HG02943 (cell line): ENCODE data around the gene RGS5.

Experiments
- ATAC-seq: cut with Tn5 transposase; IDR thresholded peaks from one replicate; pipeline ENCODE4 v1.9.1; 2021; ENCODE audit warnings: mild to moderate bottlenecking, low read depth, moderate library complexity; ENCODE audit not compliant: unreplicated experiment

The RGS5 gene

DNA sequence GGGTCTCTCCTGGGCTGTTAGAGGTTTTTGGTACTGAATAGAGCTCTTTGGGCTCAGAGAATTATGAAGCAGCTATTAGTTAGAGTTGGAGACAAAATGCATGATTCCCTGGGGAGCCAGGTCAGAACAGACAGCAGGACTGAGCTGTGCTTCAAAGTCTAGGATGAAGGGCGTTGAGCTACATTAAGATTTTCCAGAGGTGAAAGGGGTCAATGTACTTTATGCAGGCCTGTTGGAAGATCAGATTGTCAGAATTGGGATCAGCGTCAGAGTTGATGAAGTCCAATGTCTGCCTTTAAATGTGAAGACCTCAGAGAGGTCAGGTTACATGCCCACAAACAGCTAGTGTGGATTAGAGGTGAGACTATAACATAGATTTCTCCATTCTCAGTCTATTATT is 53.8 kb downstream of the RGS5 start:
- ATAC-seq = no peak

DNA sequence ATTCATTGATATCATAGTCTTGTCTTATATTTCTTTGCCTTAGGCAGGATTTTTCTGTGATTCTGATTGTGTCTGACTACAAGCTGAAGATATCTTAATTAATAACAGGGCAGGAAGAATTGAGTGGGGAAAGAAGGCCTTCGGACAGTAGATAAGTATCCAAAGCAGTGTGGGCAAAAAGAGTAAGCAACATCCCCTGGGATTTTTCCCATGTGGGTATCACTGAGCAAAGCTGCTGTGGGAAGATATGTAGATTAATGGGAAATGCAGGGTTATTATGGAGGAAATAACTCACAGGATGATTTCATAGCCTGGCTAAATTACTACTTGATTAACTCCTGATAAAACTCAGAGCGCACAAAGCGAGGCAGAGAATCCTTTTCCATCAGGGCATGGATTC is 55.7 kb downstream of the RGS5 start:
- no peak for ATAC-seq

DNA sequence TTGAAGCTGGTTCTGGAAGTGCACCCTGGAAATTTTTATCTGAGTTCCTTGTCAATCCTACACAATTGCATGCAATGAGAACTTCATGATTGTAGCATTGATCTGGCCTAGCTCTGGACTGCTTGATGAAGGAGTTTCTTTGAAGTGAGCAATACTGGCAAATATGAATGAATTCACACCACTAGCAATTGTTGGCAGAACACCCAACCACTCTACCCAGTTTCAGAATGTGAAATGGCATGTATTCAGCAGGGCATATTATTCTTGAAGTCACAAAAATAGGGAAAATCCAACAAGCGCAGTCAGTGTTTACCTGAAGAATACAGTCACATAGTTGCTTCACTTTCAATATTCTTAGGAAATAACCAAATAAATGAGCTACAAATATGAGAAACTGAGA is 57.3 kb downstream of the RGS5 start:
- ATAC-seq = no peak

DNA sequence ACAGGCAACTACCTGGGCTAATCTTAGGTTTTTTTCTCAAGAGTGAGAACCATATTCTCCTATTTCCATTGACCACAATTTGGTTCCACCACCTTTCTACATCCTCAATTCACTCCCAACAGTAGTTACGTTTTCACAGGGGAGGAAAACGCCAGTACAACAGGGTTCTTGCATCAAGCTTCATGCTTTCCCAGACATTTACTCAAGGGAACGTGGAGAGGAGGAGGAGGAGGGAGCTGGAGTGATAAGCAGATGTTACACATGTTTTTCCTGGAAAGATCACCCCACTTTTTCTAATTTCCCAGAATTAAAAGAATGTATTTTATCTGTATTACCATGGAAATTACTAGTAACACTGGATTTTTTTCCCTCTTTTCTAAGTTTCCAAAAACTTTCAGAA is 58.3 kb downstream of the RGS5 start:
- ATAC-seq = no peak

DNA sequence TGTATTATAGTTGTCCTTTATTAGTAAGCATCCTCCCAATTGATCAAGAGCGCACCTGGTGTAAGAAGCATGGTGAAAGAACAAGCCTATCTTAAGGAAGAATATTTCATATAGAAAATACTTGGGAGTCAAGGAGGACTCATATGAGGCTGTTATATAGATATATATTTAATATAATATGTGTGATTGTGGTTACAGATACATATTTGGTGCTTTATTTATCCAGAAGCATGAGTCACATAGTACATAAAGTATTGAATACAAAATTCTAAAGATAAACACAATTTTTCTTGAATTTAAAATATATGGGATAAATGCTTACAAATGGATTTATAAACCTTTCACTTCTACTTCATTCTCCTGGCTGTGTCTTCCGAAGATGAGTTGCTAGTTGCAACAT is 60.6 kb downstream of the RGS5 start:
- no peak for ATAC-seq

DNA sequence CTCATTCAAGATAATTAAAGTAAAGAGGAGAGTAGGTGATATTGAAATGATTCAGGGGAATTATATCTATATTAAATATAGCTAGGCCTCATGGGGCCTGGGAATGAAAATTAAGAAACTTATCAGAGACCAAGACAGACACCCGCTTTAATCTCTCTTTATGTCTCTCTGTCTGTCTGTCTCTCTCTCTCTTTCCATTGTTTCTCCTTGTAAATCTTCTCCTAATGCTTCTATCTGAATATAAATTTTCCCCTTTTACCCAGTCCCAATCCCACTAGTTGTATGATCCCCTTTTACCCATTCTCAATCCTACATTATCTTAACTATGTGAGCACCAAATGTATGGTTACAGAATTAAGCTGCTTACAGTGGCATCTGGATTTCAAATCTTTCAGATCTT is 61.2 kb downstream of the RGS5 start:
- no peak for ATAC-seq

DNA sequence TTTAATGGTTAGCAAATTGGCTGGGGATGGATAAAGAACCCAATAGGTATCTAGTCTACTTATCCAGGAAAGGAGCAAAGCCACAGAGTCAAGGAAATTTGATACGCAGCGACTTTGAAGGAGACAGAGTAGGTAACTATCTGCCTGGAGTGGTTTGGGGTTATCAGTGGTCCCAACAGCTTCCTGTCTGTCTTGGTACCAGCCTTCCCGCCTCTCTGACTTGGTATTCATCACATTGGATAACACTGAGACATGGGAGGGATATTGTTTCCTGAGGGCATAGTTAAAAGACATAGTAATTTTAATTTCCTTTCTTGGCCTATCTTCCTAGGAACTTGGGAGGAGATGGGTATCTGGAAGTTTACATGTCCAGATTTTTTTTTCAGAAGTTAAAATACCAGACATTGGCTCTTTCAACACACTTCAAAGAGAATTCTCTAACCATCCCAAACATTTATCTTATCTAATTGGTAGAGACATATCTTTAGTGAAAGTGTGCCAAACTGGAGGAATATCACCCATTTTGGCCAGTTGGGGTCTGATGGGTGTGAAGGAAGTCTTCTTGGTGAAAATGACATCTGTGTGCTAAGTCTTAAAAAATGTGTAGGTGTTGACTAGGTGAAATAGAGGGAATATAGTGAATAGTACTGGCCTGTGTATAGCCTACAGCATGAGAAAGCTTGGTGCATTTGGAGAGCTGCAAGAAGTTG is 65.0 kb downstream of the RGS5 start:
- ATAC-seq = no peak

DNA sequence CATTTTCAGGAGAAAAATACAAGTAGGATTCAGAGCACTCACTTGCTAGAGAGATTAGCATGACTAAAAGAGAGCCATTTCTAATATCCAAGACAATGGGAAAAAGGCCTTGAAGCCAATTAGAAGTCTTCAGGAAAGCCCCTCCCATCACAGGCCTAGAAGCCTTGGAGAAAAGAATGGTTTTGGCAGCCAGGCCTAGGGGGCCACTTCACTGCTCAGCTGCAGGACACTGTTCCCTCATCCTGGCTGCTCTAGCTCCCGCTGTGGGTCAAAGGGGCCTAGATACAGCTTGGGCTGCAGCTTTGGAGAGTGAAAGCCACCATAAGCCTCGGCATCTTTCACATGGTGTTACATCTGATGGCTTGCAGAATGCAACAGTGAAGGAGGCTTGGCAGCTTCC is 70.7 kb downstream of the RGS5 start:
- ATAC-seq = no peak

DNA sequence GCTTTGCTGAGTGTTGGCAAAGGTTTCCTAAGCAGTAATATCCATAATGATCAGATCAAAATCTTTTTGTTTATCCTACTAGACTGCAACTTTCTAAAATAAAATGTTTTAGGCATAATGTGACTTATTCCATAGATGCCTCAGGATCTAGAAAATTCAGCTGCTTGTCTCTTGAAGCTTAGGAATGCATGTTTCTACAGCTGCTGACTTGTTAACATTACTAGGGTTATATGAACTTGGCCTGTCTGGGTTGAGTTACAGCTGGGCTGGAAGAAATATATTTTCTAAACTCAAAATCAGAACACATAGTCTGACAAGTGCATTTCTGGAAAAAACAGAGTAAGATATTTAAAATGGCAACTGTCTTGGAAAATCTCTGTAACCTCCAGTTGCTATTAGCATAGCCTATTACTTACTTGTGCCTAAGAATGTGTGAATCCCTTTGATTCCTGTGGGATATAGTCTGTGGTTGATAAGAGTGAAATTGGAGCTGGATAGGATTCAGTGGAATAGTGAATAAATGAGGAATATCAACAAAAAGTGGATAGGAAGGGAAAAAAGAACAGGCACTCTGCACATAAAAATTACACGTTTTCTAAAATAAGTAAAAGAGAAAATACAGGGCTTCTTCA is 72.4 kb downstream of the RGS5 start:
- ATAC-seq = no peak

DNA sequence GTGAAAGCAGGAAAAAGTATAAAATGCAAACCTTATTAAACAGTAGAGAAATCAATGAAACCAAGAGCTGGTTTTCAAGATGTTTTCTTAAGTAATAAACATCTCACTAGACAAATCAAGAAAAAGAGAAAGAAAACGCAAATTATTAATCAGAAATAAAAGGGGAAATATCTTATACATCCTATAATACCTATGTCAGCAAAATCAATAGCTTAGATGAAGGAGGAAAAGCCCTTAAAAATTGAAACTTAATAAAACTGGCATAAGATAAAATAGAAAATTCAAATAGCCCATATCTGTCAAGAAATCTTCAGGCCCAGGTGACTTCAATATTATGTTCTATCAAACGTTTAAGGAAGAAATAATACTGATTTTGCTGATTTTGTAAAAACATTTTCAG is 74.4 kb downstream of the RGS5 start:
- ATAC-seq = no peak

DNA sequence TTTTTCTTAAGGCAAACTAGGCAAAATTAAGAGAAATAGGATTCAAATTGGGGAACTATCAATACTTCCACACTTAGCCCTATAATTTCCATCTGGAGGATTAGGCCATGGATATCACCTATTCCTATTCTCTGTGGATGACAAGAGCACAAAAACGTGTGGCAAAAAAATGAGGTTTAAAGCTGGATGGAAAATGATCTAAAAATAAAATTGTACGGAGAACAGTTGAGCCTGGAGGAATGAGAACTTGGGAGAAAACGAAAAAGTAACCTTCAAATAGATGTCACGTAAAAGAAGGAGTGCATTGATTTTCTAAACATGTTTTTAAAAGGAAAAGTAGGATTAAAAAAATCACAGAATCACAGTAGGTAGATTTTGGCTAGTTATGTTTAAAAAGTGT is 77.9 kb downstream of the RGS5 start:
- ATAC-seq = no peak

DNA sequence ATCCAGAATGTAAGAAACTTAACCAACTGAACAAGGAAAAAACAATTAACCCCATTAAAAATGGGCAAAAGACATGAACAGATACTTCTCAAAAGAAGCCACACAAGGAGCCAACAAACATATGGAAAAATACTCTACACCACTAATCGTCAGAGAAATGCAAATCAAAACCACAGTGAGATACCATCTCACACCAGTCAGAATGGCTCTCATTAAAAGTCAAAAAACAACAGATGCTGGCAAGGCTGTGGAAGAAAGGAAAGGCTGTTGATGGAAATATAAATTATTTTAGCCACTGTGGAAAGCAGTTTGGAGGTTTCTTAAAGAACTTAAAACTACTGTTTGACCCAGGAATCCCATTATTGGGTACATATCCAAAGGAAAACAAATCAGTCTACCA is 82.3 kb downstream of the RGS5 start:
- no peak for ATAC-seq

DNA sequence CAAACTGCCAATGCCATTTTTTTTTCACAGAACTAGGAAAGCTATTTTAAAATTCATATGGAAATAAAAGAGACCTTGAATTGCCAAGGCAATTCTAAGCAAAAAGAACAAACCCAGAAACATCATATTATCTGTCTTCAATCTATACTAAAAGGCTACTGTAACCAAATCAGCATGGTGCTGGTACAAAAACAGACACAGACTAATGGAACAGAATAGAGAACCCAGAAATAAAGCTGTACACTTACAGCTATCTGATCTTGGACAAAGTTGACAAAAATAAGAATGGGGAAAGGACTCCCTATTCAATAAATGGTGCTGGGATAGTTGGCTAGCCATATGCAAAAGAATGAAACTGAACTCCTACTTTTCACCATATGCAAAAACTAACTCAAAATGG is 83.0 kb downstream of the RGS5 start:
- no peak for ATAC-seq

DNA sequence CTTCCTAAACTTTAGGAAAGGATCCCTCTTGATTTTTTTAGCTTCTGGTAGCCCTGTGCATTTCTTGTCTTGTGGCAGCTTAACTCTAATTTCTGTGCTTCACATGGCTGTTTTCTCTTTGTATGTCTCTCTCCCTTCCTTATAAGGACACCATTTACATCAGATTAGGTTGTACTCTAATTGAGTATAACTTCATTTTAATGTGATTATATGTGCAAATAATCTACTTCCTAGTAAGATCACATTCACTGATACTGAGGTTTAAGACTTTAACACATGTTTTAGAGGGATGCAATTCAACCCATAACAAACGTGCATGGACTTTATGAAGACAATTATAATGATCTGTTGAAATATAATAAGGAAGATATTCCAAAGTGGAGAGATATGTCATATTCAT is 86.8 kb downstream of the RGS5 start:
- no peak for ATAC-seq

DNA sequence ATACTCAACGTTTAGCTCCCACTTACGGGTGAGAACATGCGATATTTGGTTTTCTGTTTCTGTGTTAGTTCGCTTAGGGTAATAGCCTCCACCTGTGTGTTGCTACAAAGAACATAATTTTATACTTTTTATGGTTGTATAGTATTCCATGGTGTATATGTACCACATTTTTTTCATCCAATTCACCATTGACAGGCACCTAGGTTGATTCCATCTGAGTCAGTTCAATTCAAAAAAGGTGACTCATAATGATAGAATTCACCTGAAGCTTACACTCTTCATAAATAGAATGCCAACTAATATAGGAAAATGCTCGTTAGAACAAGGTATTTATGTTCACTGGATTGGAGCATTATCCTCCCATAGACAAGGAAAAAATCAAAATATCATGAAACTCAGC is 95.1 kb downstream of the RGS5 start:
- ATAC-seq = no peak

DNA sequence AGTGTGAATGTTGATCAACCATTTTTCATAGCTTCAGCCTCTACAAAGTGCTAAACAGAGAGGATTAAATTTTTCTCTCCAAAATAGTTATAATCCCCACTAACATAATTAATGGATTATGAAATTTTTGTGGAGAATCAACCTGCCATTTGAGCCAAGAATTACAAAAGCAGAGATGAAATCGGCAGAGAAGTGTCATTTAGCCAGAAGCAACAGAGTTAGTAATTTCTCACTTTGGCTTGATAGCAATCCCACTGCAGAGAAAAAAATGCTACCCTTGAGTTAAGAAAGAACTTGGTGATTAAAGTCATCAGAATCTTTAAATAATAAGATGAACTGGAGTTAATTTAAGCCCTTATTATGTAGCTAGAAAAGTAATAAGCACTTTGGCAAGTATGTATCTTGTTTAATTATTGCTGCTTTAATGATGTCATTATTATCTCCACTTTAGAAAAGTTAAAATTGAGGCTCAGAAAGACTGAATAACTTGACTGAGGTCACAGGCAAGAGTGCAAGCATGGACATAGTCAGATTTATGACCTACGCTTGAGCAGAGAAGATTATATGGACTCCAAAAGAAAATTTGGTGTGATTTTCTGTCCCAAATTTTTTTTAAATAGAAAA is 96.2 kb downstream of the RGS5 start:
- ATAC-seq = no peak

DNA sequence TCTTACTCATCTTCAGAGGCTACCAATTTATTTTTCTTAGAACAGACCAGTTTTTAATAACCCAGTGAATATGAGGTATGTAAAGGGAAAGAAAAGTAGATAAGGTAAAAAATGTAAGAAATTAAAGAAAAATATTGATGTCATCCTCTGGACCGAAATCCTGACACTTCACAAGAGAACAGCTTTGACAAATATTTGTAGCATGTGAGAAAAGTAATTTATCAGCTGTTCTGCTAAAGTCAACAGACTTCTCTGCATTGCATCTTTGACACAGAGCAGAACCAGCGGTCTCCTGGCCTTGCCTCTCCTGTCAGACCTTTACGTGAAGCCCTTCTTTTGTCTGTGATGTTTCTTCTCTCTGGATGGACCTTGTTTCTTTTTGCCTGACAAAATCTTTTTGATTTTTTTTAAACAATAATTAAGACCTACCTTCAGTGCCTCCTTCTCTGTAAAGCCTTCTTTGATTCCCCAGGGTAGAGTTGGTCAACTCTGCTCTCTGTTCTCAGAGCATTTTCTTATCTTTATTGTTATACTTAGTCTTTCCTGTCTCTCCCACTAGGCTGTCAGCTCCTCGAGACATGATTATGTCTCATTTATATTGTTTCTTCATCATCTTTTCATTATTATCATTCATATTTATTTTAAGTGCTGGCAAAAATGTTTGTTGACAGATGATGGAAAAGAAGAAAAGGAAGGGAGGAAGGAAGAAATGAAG is 98.2 kb downstream of the RGS5 start:
- no peak for ATAC-seq

DNA sequence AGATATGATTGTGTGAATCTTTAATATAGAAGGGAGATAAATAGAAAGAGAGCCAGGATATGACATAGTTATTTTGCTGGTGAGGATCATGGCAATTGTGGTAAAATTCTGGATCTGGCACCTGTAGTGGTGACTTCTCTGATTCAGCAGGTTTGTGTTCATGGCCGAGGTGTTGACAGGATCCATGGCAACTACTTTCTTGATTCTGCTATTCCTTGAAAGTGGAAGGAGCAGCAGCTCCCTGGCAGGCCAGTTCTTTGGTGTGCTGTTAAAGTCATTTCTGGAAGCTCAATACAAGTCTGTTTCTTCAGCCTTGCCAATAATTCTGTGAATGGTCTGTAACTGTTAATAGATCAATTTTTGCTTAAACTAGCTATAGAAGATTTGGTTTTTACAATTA is 100.1 kb downstream of the RGS5 start:
- no peak for ATAC-seq

DNA sequence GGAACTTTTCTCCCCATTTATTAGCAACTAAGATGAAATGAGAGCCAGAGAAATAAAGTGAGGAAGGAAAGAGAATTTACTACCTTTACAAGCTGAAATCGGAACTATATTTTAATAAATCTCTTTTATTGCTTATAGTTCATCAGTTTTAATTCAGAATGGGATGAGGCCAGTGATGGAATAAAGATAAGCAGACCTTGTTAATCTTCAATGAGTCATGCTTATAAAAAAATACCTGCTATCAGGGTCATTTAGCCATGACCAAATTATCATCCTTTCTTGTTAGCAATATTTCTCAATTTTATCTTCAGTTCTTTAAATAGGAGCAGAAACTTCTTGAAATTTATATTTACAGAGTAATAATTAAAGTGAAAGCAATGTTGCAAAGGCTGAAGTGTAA is 107.5 kb downstream of the RGS5 start:
- ATAC-seq = no peak

DNA sequence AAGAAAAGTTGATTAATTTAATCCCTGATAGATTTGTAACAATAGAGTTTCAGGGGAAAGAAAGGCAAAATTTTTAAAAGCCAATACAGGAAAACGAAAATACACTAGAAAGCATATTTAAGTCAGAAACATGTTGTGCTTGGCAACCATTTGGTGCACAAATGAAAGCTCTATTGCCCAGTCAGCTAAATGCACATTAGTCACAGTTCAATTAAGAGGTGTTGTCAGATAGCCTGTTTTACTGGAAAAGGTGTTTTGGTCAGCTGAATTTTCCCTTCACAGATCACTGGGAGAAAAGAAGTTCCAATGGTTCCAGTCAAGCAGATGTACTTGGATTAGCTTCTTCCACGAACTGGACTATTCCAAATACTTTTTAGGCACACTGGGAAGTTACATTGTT is 108.1 kb downstream of the RGS5 start:
- ATAC-seq = no peak

DNA sequence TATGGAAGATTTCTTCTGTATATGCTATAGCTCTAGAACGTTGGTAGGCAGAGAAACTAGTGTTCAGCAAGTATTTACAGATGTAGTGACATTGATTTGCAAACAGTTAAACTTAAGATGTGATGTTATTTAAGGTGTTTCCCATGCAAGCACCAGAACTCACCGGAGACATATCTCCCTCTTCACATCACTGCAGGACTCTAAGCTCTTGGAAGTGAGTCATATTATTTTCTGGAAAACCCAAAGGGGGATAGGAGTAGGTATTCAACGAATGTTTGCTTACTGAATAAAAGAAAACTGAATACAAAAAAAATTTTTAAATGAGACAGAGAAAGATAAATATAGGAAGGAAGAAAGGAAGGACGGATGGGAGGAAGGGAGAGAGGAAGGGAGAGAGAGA is 108.5 kb downstream of the RGS5 start:
- no peak for ATAC-seq

DNA sequence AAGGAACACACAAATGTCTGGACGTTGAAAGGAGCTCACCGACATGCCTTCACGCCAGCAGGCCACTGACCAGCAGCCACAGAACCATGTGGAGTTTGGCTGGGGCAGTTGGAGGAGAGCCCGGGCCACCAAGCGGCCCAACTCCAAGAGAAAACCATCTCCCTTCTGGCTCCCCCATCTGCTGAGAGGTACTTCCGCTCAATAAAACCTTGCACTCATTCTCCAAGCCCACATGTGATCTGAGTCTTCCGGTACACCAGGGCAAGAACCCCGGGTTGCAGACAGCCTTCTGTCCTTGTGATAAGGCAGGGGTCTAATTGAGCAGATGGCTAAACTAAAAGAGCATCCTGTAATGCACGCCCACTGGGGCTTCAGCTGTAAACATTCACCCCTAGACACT is 109.1 kb downstream of the RGS5 start:
- ATAC-seq = no peak
